Right lobe of liver (tissue), 4 donors: Measurements from ENCODE around the gene TRPM3.

Experiments used
- CTCF ChIP-seq, 4 donors: fragments of 200-600 bp in 3 of 4; fragments of 450-650 bp in 1 of 4; IDR thresholded peaks; one replicate each; pipeline versions ENCODE4 v1.5.1 to v1.8.0; 2016 to 2022; ENCODE audit warnings: antibody characterized with exemption in 4 of 4, mild to moderate bottlenecking in 2 of 4
- POLR2A ChIP-seq: fragments of 450-650 bp; IDR thresholded peaks from one replicate; pipeline ENCODE4 v1.6.1; 2017; ENCODE audit warnings: antibody characterized with exemption, mild to moderate bottlenecking
- donor health status: DM: no; HTN: no; CAD: no.
- donor health status: DM: no; HTN: no; CAD: no.
- donor health status: DM: no; HTN: yes; CAD: no.

- TF ChIP-seq CTCF (IDR thresholded peaks at IDR 0.05) (no peak), POLR2A (no peak)
Measured at GRCh38 chr9:70529833-70530232, 591.6 kb downstream of the TRPM3 start.
